Stimulated activated memory B cell treated with anti-CD40 and anti-IgM and Interleukin-4, amounts not matched to agents 10 μg/mL and 1 μg/mL and 100 μg/mL, for 72 hours (primary cell): Measurements from ENCODE around the gene TBL1X.
A peak's percentile ranks its signal among the peaks of the same experiment; 100 is the strongest.

Experiments used
- ATAC-seq: fragments of 150-1000 bp; cut with Tn5 transposase; 2 replicates; pipeline ENCODE4 v1.10.0; 2021
- H3K27ac Mint-ChIP-seq: one replicate; pipeline ENCODE4 v1.8.0; 2022; ENCODE audit warnings: mild to moderate bottlenecking, mixed read lengths
- H3K27me3 Mint-ChIP-seq: one replicate; pipeline ENCODE4 v1.8.0; 2022; ENCODE audit warnings: mixed read lengths
- H3K36me3 Mint-ChIP-seq: one replicate; pipeline ENCODE4 v1.8.0; 2022; ENCODE audit warnings: mixed read lengths
- H3K4me1 Mint-ChIP-seq: one replicate; pipeline ENCODE4 v1.8.0; 2022; ENCODE audit warnings: mixed read lengths
- H3K4me3 Mint-ChIP-seq: one replicate; pipeline ENCODE4 v1.8.0; 2022; ENCODE audit warnings: mild to moderate bottlenecking, moderate library complexity, mixed read lengths
- H3K9me3 Mint-ChIP-seq: one replicate; pipeline ENCODE4 v1.8.0; 2022; ENCODE audit warnings: mixed read lengths

The TBL1X gene

GRCh38 chrX:9704876-9705465, 240.1 kb downstream of the TBL1X start:
- Mint-ChIP-seq H3K27ac (no peak overlapping the region), H3K4me3 (no peak overlapping the region), H3K4me1 (peaks cover 15% of the 10 kb centered on the region), H3K36me3 (peaks cover 54% of the 10 kb centered on the region), H3K27me3 (no peaks in the 10 kb centered on the region), H3K9me3 (no peaks in the 10 kb centered on the region)
- no peak for ATAC-seq

- no peak for ATAC-seq
- Mint-ChIP-seq H3K4me1 (peaks cover 15% of the 10 kb centered on the region), H3K9me3 (no peaks in the 10 kb centered on the region), H3K36me3 (peaks cover 47% of the 10 kb centered on the region), H3K27me3 (no peaks in the 10 kb centered on the region), H3K4me3 (no peak overlapping the region), H3K27ac (no peak overlapping the region)
Measured at GRCh38 chrX:9706421-9706820, 241.6 kb downstream of the TBL1X start.

- no peak for ATAC-seq
- Mint-ChIP-seq H3K4me1 (peaks cover 15% of the 10 kb centered on the region), H3K27me3 (no peaks in the 10 kb centered on the region), H3K27ac (no peak overlapping the region), H3K4me3 (no peak overlapping the region), H3K9me3 (no peaks in the 10 kb centered on the region), H3K36me3 (peaks cover 47% of the 10 kb centered on the region)
Measured at GRCh38 chrX:9707306-9708033, 242.6 kb downstream of the TBL1X start.

GRCh38 chrX:9708086-9708485, 243.2 kb downstream of the TBL1X start:
- no peak for ATAC-seq
- H3K36me3 Mint-ChIP-seq: peaks cover 46% of the 10 kb centered on the region
- H3K4me1 Mint-ChIP-seq: peaks cover 15% of the 10 kb centered on the region
- no peaks in the 10 kb centered on the region for H3K27me3 Mint-ChIP-seq
- no peak overlapping the region for H3K4me3 Mint-ChIP-seq
- no peaks in the 10 kb centered on the region for H3K9me3 Mint-ChIP-seq
- peak overlapping the region; percentile 66 for H3K27ac Mint-ChIP-seq

GRCh38 chrX:9708923-9709553, 244.2 kb downstream of the TBL1X start:
- Mint-ChIP-seq H3K9me3 (no peaks in the 10 kb centered on the region), H3K4me3 (no peak overlapping the region), H3K4me1 (peaks cover 15% of the 10 kb centered on the region), H3K36me3 (peaks cover 38% of the 10 kb centered on the region), H3K27ac (peak overlapping the region; percentile 66), H3K27me3 (no peaks in the 10 kb centered on the region)
- ATAC-seq: peak; percentile 81

- Mint-ChIP-seq H3K4me1 (peaks cover 15% of the 10 kb centered on the region), H3K36me3 (peaks cover 39% of the 10 kb centered on the region), H3K4me3 (no peak overlapping the region), H3K27ac (no peak overlapping the region), H3K27me3 (no peaks in the 10 kb centered on the region), H3K9me3 (no peaks in the 10 kb centered on the region)
- ATAC-seq: no peak
Measured at GRCh38 chrX:9710332-9710731, 245.5 kb downstream of the TBL1X start.

GRCh38 chrX:9717376-9717775, 252.5 kb downstream of the TBL1X start:
- H3K27me3 Mint-ChIP-seq: no peaks in the 10 kb centered on the region
- no peak for ATAC-seq
- peaks cover 76% of the 10 kb centered on the region for H3K36me3 Mint-ChIP-seq
- H3K27ac Mint-ChIP-seq: no peak overlapping the region
- no peaks in the 10 kb centered on the region for H3K4me1 Mint-ChIP-seq
- H3K9me3 Mint-ChIP-seq: peaks cover 4% of the 10 kb centered on the region
- H3K4me3 Mint-ChIP-seq: no peak overlapping the region

GRCh38 chrX:9724711-9725110, 259.9 kb downstream of the TBL1X start:
- H3K36me3 Mint-ChIP-seq: peaks cover 25% of the 10 kb centered on the region
- ATAC-seq: no peak
- H3K4me1 Mint-ChIP-seq: peaks cover 8% of the 10 kb centered on the region
- H3K9me3 Mint-ChIP-seq: peaks cover 19% of the 10 kb centered on the region
- H3K27ac Mint-ChIP-seq: no peak overlapping the region
- no peaks in the 10 kb centered on the region for H3K27me3 Mint-ChIP-seq
- H3K4me3 Mint-ChIP-seq: no peak overlapping the region

GRCh38 chrX:9728261-9728660, 263.4 kb downstream of the TBL1X start:
- peaks cover 12% of the 10 kb centered on the region for H3K9me3 Mint-ChIP-seq

GRCh38 chrX:9729171-9729885, 264.5 kb downstream of the TBL1X start:
- Mint-ChIP-seq H3K4me1 (peaks cover 8% of the 10 kb centered on the region), H3K4me3 (no peak overlapping the region), H3K27me3 (no peaks in the 10 kb centered on the region), H3K27ac (no peak overlapping the region), H3K9me3 (peaks cover 14% of the 10 kb centered on the region), H3K36me3 (no peaks in the 10 kb centered on the region)
- ATAC-seq: no peak

More at GRCh38 chrX:9728261-9728660, 263.4 kb downstream of the TBL1X start:
- Mint-ChIP-seq H3K27ac (peak overlapping the region; percentile 19), H3K4me3 (no peak overlapping the region), H3K4me1 (peaks cover 8% of the 10 kb centered on the region), H3K36me3 (no peaks in the 10 kb centered on the region), H3K27me3 (no peaks in the 10 kb centered on the region)
- no peak for ATAC-seq

GRCh38 chrX:9730078-9730477, 265.2 kb downstream of the TBL1X start:
- no peak for ATAC-seq
- H3K27ac Mint-ChIP-seq: no peak overlapping the region
- H3K27me3 Mint-ChIP-seq: no peaks in the 10 kb centered on the region
- no peaks in the 10 kb centered on the region for H3K36me3 Mint-ChIP-seq
- H3K4me1 Mint-ChIP-seq: peaks cover 8% of the 10 kb centered on the region
- no peak overlapping the region for H3K4me3 Mint-ChIP-seq
- peaks cover 14% of the 10 kb centered on the region for H3K9me3 Mint-ChIP-seq

- ATAC-seq: peak; percentile 66
- Mint-ChIP-seq H3K27me3 (no peaks in the 10 kb centered on the region), H3K27ac (no peak overlapping the region), H3K9me3 (peaks cover 14% of the 10 kb centered on the region), H3K4me3 (no peak overlapping the region), H3K4me1 (peaks cover 8% of the 10 kb centered on the region), H3K36me3 (no peaks in the 10 kb centered on the region)
Measured at GRCh38 chrX:9730752-9731151, 265.9 kb downstream of the TBL1X start.

- no peaks in the 10 kb centered on the region for H3K36me3 Mint-ChIP-seq
- ATAC-seq: no peak
- peaks cover 3% of the 10 kb centered on the region for H3K9me3 Mint-ChIP-seq
- no peak overlapping the region for H3K4me3 Mint-ChIP-seq
- H3K27me3 Mint-ChIP-seq: peaks cover 19% of the 10 kb centered on the region
- no peak overlapping the region for H3K27ac Mint-ChIP-seq
- no peaks in the 10 kb centered on the region for H3K4me1 Mint-ChIP-seq
Measured at GRCh38 chrX:9737363-9737762, 272.5 kb downstream of the TBL1X start.

- no peaks in the 10 kb centered on the region for H3K4me1 Mint-ChIP-seq
- H3K27me3 Mint-ChIP-seq: peaks cover 19% of the 10 kb centered on the region
- H3K27ac Mint-ChIP-seq: no peak overlapping the region
- no peaks in the 10 kb centered on the region for H3K36me3 Mint-ChIP-seq
- no peak for ATAC-seq
- peaks cover 3% of the 10 kb centered on the region for H3K9me3 Mint-ChIP-seq
- no peak overlapping the region for H3K4me3 Mint-ChIP-seq
Measured at GRCh38 chrX:9738151-9738550, 273.3 kb downstream of the TBL1X start.

GRCh38 chrX:9739130-9739529, 274.3 kb downstream of the TBL1X start:
- ATAC-seq: no peak
- H3K27ac Mint-ChIP-seq: no peak overlapping the region
- peaks cover 19% of the 10 kb centered on the region for H3K27me3 Mint-ChIP-seq
- no peaks in the 10 kb centered on the region for H3K36me3 Mint-ChIP-seq
- H3K4me1 Mint-ChIP-seq: no peaks in the 10 kb centered on the region
- H3K9me3 Mint-ChIP-seq: peaks cover under 1% of the 10 kb centered on the region
- no peak overlapping the region for H3K4me3 Mint-ChIP-seq
